Activated CD8-positive, alpha-beta memory T cell treated with anti-CD3 and anti-CD28 coated beads for 48 hours (primary cell): ENCODE data around the gene PTPRK.
"Not testable (repeated sequence)": the region's sequence is repeated elsewhere in the genome, so short reads cannot be mapped to it uniquely, and the experiment has no call there.

Experiments used
- DNase-seq, 3 experiments: peaks; one replicate each; pipeline ENCODE4 v3.0.0-alpha.2; 2020; ENCODE audit warnings: low read depth in 2 of 3, low spot score in 2 of 3

The PTPRK gene

GRCh38 chr6:127938701-127939100 lies 581.7 kb downstream of the PTPRK start:
- DNase-seq = no peak

GRCh38 chr6:127937747-127938146 lies 582.7 kb downstream of the PTPRK start:
- no peak for DNase-seq

DNA sequence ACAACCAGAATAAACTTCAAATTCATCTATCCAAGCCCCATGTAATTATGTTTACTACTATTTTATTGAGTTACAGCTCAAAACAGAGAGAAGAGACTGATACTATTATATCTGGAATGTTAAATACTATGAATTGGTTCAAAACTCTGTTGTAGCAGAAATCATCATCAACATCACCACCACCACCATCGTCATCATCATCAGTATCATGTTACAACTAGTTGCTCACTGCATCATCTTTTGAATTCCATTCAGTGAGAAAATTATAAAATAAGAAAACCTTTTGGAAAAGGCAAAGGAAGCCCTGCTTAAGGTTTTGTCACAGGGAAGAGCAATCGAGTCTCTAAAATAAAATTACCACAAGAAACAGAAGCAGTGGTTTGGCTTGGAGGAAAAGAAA lies 583.3 kb downstream of the PTPRK start:
- no peak for DNase-seq

GRCh38 chr6:127934956-127935355 lies 585.4 kb downstream of the PTPRK start:
- DNase-seq = no peak

DNA sequence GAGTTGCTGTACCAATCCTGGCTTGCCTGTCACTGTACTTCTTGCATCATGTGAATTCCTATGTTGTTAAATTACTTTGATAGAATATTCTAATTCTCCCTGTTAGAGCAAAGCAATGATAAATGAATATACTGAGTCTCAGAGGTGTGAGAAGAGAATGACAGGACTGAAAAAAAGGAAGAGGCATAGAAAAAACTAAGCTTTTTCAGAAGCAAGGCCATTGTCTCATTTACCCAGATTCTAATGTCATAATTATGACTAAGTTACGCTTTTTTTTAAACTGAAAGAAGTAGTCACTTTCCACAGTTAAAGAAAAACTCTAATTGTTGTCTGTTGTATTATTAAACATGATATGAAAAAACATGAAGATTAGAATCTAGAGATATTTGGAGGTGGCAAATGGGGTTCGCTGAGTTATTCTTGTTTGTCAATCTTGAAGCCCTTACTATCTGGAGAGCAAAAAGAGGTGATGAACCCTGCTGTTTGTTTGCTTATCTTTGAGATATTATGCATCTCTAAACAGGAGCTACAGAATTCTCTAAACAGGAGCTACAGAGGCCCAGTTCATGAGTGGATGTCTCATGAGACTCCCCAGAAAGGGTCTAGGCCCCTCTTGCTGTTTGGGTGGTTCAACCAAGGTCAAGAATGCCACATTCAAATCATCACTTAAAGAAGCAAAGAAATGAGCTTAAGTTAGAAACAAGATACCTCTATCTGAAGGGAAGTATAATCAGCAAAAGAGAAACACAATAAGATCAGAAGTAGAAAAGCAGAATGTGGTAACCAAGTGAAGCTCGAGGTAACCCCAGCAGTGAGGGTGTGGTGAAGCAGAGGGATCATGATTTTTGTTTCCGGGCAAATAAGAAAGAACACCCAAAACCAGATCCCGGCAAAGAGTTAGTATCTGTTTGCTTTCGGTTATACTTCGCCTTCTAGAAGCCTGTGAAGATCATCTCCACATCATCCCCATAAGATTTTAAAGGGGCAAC lies 586.3 kb downstream of the PTPRK start:
- DNase-seq = no peak

DNA sequence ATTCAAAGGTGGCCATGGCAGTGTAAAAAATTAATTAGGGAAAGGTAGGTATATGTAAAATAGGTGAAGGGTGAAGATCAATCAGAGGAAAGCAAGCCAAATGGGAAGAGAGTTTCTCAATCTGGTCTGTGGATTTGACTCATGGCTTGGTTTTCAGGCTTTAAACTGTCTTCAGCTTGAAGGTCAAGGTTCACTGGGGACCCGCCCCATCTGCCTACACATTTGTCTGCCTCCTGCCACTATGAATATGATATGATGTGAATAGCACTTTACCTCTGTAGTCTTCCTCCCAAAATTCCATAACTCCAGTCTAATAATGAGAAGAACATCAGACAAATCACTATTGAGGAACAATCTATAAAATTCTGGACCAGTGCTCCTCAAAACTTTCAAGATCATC lies 587.3 kb downstream of the PTPRK start:
- no peak for DNase-seq

DNA sequence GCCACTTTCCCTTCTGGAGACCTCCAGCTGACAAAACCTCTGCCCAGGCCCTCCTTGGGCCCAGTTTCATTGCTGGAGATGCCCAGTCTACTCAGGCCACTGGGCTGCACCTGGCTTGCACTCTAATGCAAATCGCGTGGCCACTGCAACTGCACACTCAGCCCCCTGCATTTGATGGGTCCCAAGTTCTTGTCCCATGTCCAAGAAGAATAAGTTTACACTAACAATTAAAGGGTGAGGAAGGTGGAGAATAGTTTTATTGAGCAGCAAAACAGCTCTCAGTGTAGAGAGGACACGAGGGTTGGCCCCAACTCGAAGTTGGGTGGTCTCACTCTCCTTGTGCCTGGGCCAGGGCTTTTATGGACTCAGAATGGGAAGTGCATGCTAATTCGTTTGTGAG lies 587.7 kb downstream of the PTPRK start:
- no peak for DNase-seq

GRCh38 chr6:127926441-127926840 lies 594.0 kb downstream of the PTPRK start:
- DNase-seq = not testable (repeated sequence)

DNA sequence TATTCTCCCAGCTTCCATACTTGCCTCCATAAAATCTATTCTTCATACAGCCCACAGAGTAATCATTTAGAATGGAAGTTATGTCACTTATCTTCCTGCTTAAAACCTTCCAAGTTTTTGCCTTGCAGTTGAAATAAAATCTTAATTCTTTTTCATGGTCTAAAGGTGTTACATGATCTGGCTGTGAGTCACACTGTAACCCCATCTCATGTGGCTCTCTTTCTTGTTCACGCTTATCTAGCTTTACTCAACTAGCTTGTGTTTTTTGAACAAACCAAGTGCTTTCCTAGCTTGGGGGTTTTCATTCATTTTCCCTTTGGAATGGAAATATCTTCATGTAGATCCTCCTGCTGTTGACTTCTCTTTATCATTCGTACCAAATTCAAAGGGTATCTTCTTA lies 596.0 kb downstream of the PTPRK start:
- no peak for DNase-seq

DNA sequence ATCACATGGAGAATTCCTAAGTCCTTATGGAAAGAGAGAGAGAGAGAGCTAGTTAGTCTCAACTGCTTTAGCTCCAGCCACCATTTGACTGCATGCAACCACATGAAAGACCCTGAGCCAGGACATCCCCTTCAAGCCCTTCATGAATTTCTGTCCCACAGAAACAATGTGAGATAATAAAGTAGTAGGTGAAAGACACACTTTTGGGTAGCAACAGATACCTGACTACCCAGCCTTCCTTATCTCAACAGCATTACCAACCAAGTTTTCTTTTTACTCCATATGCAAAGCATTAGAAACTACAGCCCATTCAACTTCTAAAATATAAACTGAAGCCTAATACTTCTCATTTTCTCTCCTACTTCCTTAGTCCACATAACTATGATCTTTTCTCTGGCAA lies 596.4 kb downstream of the PTPRK start:
- DNase-seq = no peak

GRCh38 chr6:127923135-127923534 lies 597.3 kb downstream of the PTPRK start:
- no peak for DNase-seq

DNA sequence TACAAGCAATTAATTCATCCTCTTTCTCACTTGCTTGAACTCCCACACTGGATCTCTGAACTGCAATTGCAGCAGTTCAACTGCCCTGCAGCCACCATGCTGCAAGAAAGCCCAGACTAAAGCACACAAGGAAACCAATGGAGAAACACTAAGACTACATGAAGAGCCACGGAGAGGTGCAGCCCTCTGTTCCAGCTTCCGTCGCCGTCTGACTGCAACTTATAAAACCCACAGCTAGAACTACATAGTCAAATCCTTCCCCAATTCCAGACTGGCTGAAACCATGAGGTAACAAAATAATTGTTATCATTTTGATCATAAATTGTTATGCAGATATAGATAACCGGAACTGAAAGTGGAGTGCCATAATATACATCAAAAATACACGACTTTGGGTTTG lies 598.4 kb downstream of the PTPRK start:
- DNase-seq = no peak

DNA sequence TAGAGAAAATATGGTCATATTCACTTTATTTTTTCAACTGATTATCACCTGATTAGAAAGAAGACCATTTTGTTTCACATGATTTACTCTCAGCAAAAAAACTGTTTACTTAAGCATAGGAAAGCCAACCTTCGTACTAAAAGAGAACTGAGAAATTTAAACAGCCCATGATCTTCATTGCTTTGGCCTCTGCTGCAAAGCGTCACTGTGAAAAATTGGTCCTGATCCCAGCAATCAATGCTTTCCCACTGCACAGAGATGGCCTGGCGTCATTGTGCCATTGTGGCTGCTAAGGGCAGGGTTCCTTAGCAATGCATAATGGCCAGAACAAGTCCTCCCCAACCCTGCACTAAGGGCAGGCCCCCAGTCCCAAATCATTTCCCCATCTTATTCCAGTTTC lies 599.6 kb downstream of the PTPRK start:
- DNase-seq = no peak
